SK-N-SH (cell line): ENCODE measurements around the gene SPATC1L. TPM values are rescaled to one million over a fixed set of nuclear protein-coding genes. Genes with fewer than 3 reads are reported as not detected.

ENCODE experiments used
- CTCF ChIA-PET: fragments of 300-600, 350-600 bp; formaldehyde crosslinking; extraction: SDS; loops from one replicate; lab custom pipeline; 2021; lab: Yijun Ruan, JAX
- POLR2A ChIA-PET: fragments of 350-600 bp; sonication (Branson Sonifier 250); formaldehyde crosslinking; extraction: SDS; loops from one replicate; lab custom pipeline; 2020; ENCODE audit warnings: antibody characterized with exemption, inconsistent platforms; lab: Yijun Ruan, JAX
- DNase-seq: peaks from one replicate; pipeline ENCODE4 v3.0.0; 2012
- H2AFZ ChIP-seq: fragments of 200-600 bp; sonication (generic); 2 replicates; pipeline ENCODE4 v1.8.1; 2016; ENCODE audit warnings: antibody characterized with exemption, mild to moderate bottlenecking, low read depth
- H3F3A ChIP-seq: fragments of 200-600 bp; sonication (generic); replicated peaks from 2 replicates; pipeline ENCODE3; 2016; ENCODE audit warnings: antibody characterized with exemption, mild to moderate bottlenecking; ENCODE audit not compliant: insufficient read depth
- H3K27ac ChIP-seq, 2 experiments: fragments of 200-500 bp in 1 of 2; fragments of 200-600 bp in 1 of 2; sonication (Bioruptor generic) in 1 of 2; sonication (generic), shearing (Covaris generic) in 1 of 2; 2 replicates each; pipeline versions ENCODE4 v1.5.1 to v1.6.1; 2014 to 2016; ENCODE audit warnings: low read depth in 2 of 2, inconsistent platforms in 1 of 2, low read length in 1 of 2, mild to moderate bottlenecking in 1 of 2, mixed read lengths in 1 of 2
- H3K27me3 ChIP-seq: fragments of 200-600 bp; sonication (generic), shearing (Covaris generic); 2 replicates; pipeline ENCODE4 v1.6.1; 2016; ENCODE audit warnings: mixed run types; ENCODE audit not compliant: insufficient read depth
- H3K36me3 ChIP-seq, 2 experiments: fragments of 200-500 bp in 1 of 2; fragments of 200-600 bp in 1 of 2; sonication (Bioruptor generic) in 1 of 2; sonication (generic) in 1 of 2; replicated peaks in 1 of 2; 2 replicates each; pipeline versions ENCODE3 to v1.5.1; 2014 to 2016; ENCODE audit warnings: low read length in 1 of 2, mild to moderate bottlenecking in 1 of 2; ENCODE audit not compliant: insufficient read depth in 2 of 2, control insufficient read depth in 1 of 2
- H3K4me1 ChIP-seq, 2 experiments: fragments of 200-500 bp in 1 of 2; fragments of 200-600 bp in 1 of 2; sonication (Bioruptor generic) in 1 of 2; sonication (generic), shearing (Covaris generic) in 1 of 2; 2 replicates each; pipeline versions ENCODE4 v1.5.1 to v1.6.1; 2014 to 2016; ENCODE audit warnings: low read depth in 1 of 2, low read length in 1 of 2, mixed run types in 1 of 2; ENCODE audit not compliant: insufficient read depth in 2 of 2, control insufficient read depth in 1 of 2
- H3K4me2 ChIP-seq: fragments of 200-600 bp; sonication (generic), shearing (Covaris generic); 2 replicates; pipeline ENCODE4 v1.6.1; 2017; ENCODE audit warnings: mixed run types
- H3K4me3 ChIP-seq, 2 experiments: fragments of 200-500 bp in 1 of 2; fragments of 200-600 bp in 1 of 2; sonication (Bioruptor generic) in 1 of 2; sonication (generic), shearing (Covaris generic) in 1 of 2; 2 replicates each; pipeline versions ENCODE4 v1.5.1 to v1.8.1; 2014 to 2016; ENCODE audit warnings: low read depth in 2 of 2, inconsistent platforms in 1 of 2, low read length in 1 of 2, mild to moderate bottlenecking in 1 of 2, mixed read lengths in 1 of 2, moderate library complexity in 1 of 2
- H3K79me2 ChIP-seq: fragments of 200-600 bp; sonication (generic); 2 replicates; pipeline ENCODE4 v1.8.1; 2017; ENCODE audit warnings: mild to moderate bottlenecking; ENCODE audit not compliant: insufficient read depth
- H3K9ac ChIP-seq: fragments of 200-600 bp; sonication (generic); 2 replicates; pipeline ENCODE4 v1.6.1; 2017; ENCODE audit warnings: mixed run types
- H3K9me2 ChIP-seq: fragments of 200-600 bp; sonication (generic); 2 replicates; pipeline ENCODE4 v1.6.1; 2017; ENCODE audit warnings: mixed run types
- H3K9me3 ChIP-seq: fragments of 200-600 bp; sonication (generic); 2 replicates; pipeline ENCODE4 v1.6.1; 2017; ENCODE audit warnings: mixed run types, mild to moderate bottlenecking, moderate library complexity
- H4K20me1 ChIP-seq: fragments of 200-600 bp; sonication (generic); 2 replicates; pipeline ENCODE4 v1.6.1; 2017; ENCODE audit warnings: mild to moderate bottlenecking, mixed run types; ENCODE audit not compliant: insufficient read depth
- ELF1 ChIP-seq: IDR thresholded peaks from 2 replicates; pipeline ENCODE4 v1.4.0; 2012
- EZH2phosphoT487 ChIP-seq: fragments of 200-600 bp; sonication (generic); IDR thresholded peaks from 2 replicates; pipeline ENCODE4 v1.6.1; 2017; ENCODE audit warnings: low read depth, mixed run types, mild to moderate bottlenecking, antibody characterized with exemption, moderate library complexity, borderline replicate concordance
- FOXM1 ChIP-seq: IDR thresholded peaks from 2 replicates; pipeline ENCODE4 v1.4.0; 2012; ENCODE audit warnings: low read depth, mild to moderate bottlenecking
- GABPA ChIP-seq: IDR thresholded peaks from 2 replicates; pipeline ENCODE4 v1.4.0; 2012; ENCODE audit warnings: low read depth, mild to moderate bottlenecking
- GATA2 ChIP-seq: sonication (generic); formaldehyde crosslinking; IDR thresholded peaks from 2 replicates; pipeline ENCODE4 v1.5.0; 2020; ENCODE audit warnings: mild to moderate bottlenecking, missing genetic modification reagents
- IRF3 ChIP-seq: fragments of 150-350 bp; IDR thresholded peaks from 2 replicates; pipeline ENCODE4 v1.6.1; 2016; ENCODE audit warnings: mild to moderate bottlenecking, low read depth, low read length
- MAX ChIP-seq: IDR thresholded peaks from 2 replicates; pipeline ENCODE4 v1.4.0; 2012; ENCODE audit warnings: low read depth
- MEF2A ChIP-seq: IDR thresholded peaks from 2 replicates; pipeline ENCODE4 v1.4.0; 2012; ENCODE audit warnings: low read depth, borderline replicate concordance
- RAD21 ChIP-seq: IDR thresholded peaks from 2 replicates; pipeline ENCODE4 v1.6.1; 2012; ENCODE audit warnings: mild to moderate bottlenecking, low read length
- RCOR1 ChIP-seq: fragments of 150-350 bp; IDR thresholded peaks from 2 replicates; pipeline ENCODE4 v1.6.1; 2017; ENCODE audit warnings: antibody characterized with exemption, low read length
- RXRA ChIP-seq: IDR thresholded peaks from 2 replicates; pipeline ENCODE4 v1.4.0; 2012; ENCODE audit warnings: low read depth, mild to moderate bottlenecking, borderline replicate concordance
- SIN3A ChIP-seq: IDR thresholded peaks from 2 replicates; pipeline ENCODE4 v1.6.1; 2012; ENCODE audit warnings: low read depth, mild to moderate bottlenecking, low read length, moderate library complexity, borderline replicate concordance
- SMC3 ChIP-seq: IDR thresholded peaks from 2 replicates; pipeline ENCODE4 v1.6.1; 2012; ENCODE audit warnings: low read depth, low read length, improper control_type of control experiment
- USF1 ChIP-seq: IDR thresholded peaks from 2 replicates; pipeline ENCODE4 v1.4.0; 2012; ENCODE audit warnings: low read depth, borderline replicate concordance
- ZBTB33 ChIP-seq: IDR thresholded peaks from 2 replicates; pipeline ENCODE4 v1.4.0; 2012; ENCODE audit warnings: low read depth, borderline replicate concordance
- WGBS: methylation state at CpG from one replicate; pipeline ENCODE4 v1.1.6; 2017; ENCODE audit warnings: low lambda C conversion rate; 5-methylcytosine and 5-hydroxymethylcytosine counted together
- polyA plus RNA-seq, 3 experiments: library from polyadenylated mRNA; depleted of rRNA; stranded (reverse); fragments of >200 nt; gene quantifications; 2 replicates each; pipeline ENCODE4 v1.2.3, GENCODE V29; 2012

The SPATC1L gene
- polyA plus RNA-seq, 1 of the 3 experiments (the other 2 are of a cell fraction), result 8.3 TPM

GRCh38 chr21:46131838-46132651 lies 52.2 kb downstream of the SPATC1L start:
- H4K20me1 ChIP-seq, result no peaks in the 10 kb centered on the region
- POLR2A ChIA-PET, result no interaction called here
- no peaks in the 10 kb centered on the region for H3F3A ChIP-seq
- H3K4me2 ChIP-seq, result no peak overlapping the region
- H3K9me3 ChIP-seq, result no peaks in the 10 kb centered on the region
- H3K27me3 ChIP-seq, result no peaks in the 10 kb centered on the region
- no peak for DNase-seq
- no peaks in the 10 kb centered on the region for H3K79me2 ChIP-seq
- peaks cover 0 to 35% of the 10 kb centered on the region in 2 experiments; a peak in 1 of 4 replicates for H3K4me1 ChIP-seq
- H3K9ac ChIP-seq, result no peak overlapping the region
- CTCF ChIA-PET, result interaction anchor here (0.9 kb wide), 1 partner anchor 12 kb away, joined by 3 read pairs; no protein-coding TSS in a partner anchor
- no peak overlapping the region for H3K4me3 ChIP-seq
- H3K9me2 ChIP-seq, result no peaks in the 10 kb centered on the region
- peaks cover 0 to 2% of the 10 kb centered on the region in 2 experiments for H3K36me3 ChIP-seq
- no peak for TF ChIP-seq GATA2 (CRISPR knock-in tag)
- TF ChIP-seq SMC3, result no peak
- no peak for TF ChIP-seq EZH2phosphoT487
- TF ChIP-seq, all 33 proteins: peak for 0
- Histone ChIP-seq H2AFZ (no peak overlapping the region), H3K27ac (no peak overlapping the region)
- WGBS, result 97% methylated on average over 26 of the region's 85 CpGs

- TF ChIP-seq RXRA (no peak), GATA2 (CRISPR knock-in tag) (no peak), USF1 (no peak), MEF2A (no peak)
- TF ChIP-seq, all 33 proteins: peak for 0
- no peaks in the 10 kb centered on the region for H4K20me1 ChIP-seq
- WGBS, result 67% methylated on average over 1 of the region's 4 CpGs
- no peak overlapping the region for H3K4me2 ChIP-seq
- H3K27ac ChIP-seq, result no peak overlapping the region; a peak in 1 of 4 replicates
- H3K79me2 ChIP-seq, result no peaks in the 10 kb centered on the region
- no peaks in the 10 kb centered on the region for H3K27me3 ChIP-seq
- H2AFZ ChIP-seq, result no peak overlapping the region
- H3K9me2 ChIP-seq, result no peaks in the 10 kb centered on the region
- no peaks in the 10 kb centered on the region for H3F3A ChIP-seq
- no peak overlapping the region for H3K9ac ChIP-seq
- H3K4me3 ChIP-seq, result no peak overlapping the region
- H3K4me1 ChIP-seq, result peaks cover 0 to 40% of the 10 kb centered on the region in 2 experiments; a peak in 1 of 4 replicates
- peaks cover 0 to 2% of the 10 kb centered on the region in 2 experiments for H3K36me3 ChIP-seq
- no peak for DNase-seq
- ChIA-PET POLR2A (no interaction called here), CTCF (interaction anchor here (0.9 kb wide), 1 partner anchor 13 kb away, joined by 3 read pairs; no protein-coding TSS in a partner anchor)
- no peaks in the 10 kb centered on the region for H3K9me3 ChIP-seq
Observed at GRCh38 chr21:46131588-46131837, 52.7 kb downstream of the SPATC1L start.

GRCh38 chr21:46130831-46131587 lies 53.2 kb downstream of the SPATC1L start:
- DNase-seq, result no peak
- Histone ChIP-seq H3K4me2 (no peak overlapping the region), H3K9me2 (no peaks in the 10 kb centered on the region), H3K4me1 (peaks cover 0 to 41% of the 10 kb centered on the region in 2 experiments; a peak in 1 of 4 replicates), H3K27ac (no peak overlapping the region; a peak in 1 of 4 replicates), H3K9me3 (no peaks in the 10 kb centered on the region), H3F3A (no peaks in the 10 kb centered on the region), H3K4me3 (no peak overlapping the region), H4K20me1 (no peaks in the 10 kb centered on the region), H3K9ac (no peak overlapping the region), H3K27me3 (no peaks in the 10 kb centered on the region), H3K79me2 (no peaks in the 10 kb centered on the region), H2AFZ (no peak overlapping the region), H3K36me3 (peaks cover 0 to 6% of the 10 kb centered on the region in 2 experiments)
- CTCF ChIA-PET, result interaction anchor here (0.7 to 3.4 kb wide), 3 partner anchors 12 to 575 kb away, joined by 3 to 28 read pairs (median 5); no protein-coding TSS in a partner anchor
- POLR2A ChIA-PET, result no interaction called here
- WGBS, result 94% methylated on average over 7 of the region's 22 CpGs
- TF ChIP-seq MAX, result no peak
- no peak for TF ChIP-seq RXRA
- no peak for TF ChIP-seq RCOR1
- TF ChIP-seq ZBTB33, result no peak
- no peak for TF ChIP-seq GABPA
- TF ChIP-seq EZH2phosphoT487, result no peak
- no peak for TF ChIP-seq FOXM1
- TF ChIP-seq ELF1, result no peak
- no peak for TF ChIP-seq IRF3
- TF ChIP-seq RAD21, result no peak
- no peak for TF ChIP-seq SIN3A
